GM18951 (cell line): ENCODE results near the gene CHN1.

Source experiments
- POLR2A ChIP-seq: IDR thresholded peaks from 4 replicates; pipeline ENCODE4 v1.6.1; 2011; ENCODE audit warnings: mild to moderate bottlenecking; ENCODE audit not compliant: insufficient read length, insufficient read depth; ENCODE audit errors: extremely low read depth
- in situ Hi-C: fragments of 300-500 bp; cut with MboI; formaldehyde crosslinking; loops from one replicate; pipeline ENCODE4 v1.12.0; 2022; ENCODE audit warnings: low sequenced_read_pairs, mixed read lengths, inconsistent platforms; ENCODE audit not compliant: unreplicated experiment

Gene CHN1

GRCh38 chr2:174877751-174878150 is 127.4 kb downstream of the CHN1 start:
- no peak for TF ChIP-seq POLR2A
- in situ Hi-C loops, result no loop called here

DNA sequence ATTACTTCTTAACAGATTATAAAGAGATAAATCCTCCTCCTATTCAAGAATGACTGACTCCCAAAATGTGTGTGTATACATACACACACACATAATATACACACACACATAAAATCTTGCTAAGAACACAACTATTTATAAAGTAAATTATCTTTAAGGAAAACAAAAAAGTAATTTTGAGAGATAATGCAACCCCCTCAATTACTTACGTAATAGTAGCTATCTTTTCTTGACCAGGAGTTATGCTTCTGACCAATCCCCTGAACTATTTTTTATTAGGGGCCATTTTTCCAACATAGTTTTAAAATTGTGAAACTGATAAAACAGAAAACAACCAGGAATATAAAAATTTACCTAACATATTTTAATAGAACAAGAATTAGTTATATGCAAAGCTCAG is 127.9 kb downstream of the CHN1 start:
- in situ Hi-C loops, result no loop called here
- no peak for TF ChIP-seq POLR2A

- in situ Hi-C loops, result no loop called here
- no peak for TF ChIP-seq POLR2A
Measured at GRCh38 chr2:174874085-174874484, 131.1 kb downstream of the CHN1 start.

- no peak for TF ChIP-seq POLR2A
- in situ Hi-C loops, result no loop called here
Measured at GRCh38 chr2:174873471-174873870, 131.7 kb downstream of the CHN1 start.

- TF ChIP-seq POLR2A, result no peak
- in situ Hi-C loops, result no loop called here
Measured at GRCh38 chr2:174870787-174871186, 134.4 kb downstream of the CHN1 start.

DNA sequence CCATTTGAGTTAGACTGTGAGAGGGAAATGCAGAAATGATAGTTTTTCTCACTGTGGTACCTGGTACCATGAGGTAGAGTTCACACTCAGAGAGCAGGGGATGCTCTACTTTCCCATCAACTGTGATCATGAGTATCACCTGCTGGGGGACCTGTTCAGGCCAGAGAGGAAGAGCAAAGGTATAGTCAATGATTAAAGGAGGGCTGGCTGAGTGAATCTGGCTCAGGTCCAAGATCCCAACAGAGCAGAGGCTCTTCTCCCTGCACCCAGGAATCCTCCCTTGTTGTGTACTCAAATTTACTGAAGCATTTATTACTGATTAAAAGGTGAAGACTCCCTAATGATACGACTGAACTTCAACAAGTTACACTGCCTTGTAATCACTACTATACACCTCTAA is 136.3 kb downstream of the CHN1 start:
- TF ChIP-seq POLR2A, result no peak
- in situ Hi-C loops, result no loop called here

GRCh38 chr2:174866421-174866820 is 138.8 kb downstream of the CHN1 start:
- in situ Hi-C loops, result no loop called here
- TF ChIP-seq POLR2A, result no peak

DNA sequence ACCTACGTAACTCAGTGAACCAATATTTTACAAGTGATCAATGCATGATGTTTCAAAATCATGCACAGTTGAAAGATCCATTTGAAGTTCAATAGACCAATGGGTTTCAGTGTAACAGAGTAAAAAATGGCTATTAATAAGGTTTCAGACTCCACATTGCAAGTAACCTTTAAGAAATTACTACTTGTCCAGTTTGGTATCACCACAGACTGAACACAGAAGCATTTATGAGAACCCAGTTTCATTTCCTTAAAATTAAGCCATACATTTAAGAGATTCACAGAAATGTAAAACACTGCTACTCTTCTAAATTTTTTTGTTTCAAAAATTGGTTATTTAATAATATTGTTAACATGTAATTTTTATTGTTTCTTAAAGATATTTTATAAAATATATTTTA is 142.0 kb downstream of the CHN1 start:
- TF ChIP-seq POLR2A, result no peak
- in situ Hi-C loops, result no loop called here

DNA sequence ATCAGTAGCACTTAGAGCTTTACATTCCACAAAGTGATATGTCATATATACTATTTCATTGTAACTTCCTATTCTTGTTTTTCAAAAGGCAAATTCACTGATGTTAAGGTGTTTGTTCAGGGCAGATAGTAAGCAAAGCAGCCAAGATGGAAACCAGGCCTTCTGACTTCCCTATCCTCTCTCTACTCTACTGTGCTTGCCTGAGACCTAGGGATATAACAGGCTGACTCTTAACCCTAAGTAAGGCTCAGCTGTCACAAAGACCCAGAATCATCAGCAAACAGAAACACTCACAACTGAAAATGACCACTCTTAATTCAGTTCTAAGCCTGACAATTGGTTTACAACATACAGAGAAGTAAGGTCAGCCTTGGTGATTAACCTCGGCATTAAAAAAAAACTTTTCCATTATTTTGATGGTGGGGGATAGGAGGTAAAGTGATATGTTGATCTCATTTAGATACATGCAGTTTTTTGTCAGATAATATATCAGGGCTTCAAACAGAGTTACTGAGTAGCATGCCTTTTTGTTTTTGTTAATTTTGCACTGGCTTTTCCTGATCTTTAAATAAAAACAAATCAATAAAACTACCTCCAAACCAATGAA is 145.5 kb downstream of the CHN1 start:
- no peak for TF ChIP-seq POLR2A
- in situ Hi-C loops, result no loop called here

- TF ChIP-seq POLR2A, result no peak
- in situ Hi-C loops, result no loop called here
Measured at GRCh38 chr2:174858745-174859144, 146.4 kb downstream of the CHN1 start.

GRCh38 chr2:174856447-174856846 is 148.7 kb downstream of the CHN1 start:
- in situ Hi-C loops, result no loop called here
- no peak for TF ChIP-seq POLR2A

GRCh38 chr2:174846941-174847938 is 157.9 kb downstream of the CHN1 start:
- in situ Hi-C loops, result no loop called here
- TF ChIP-seq POLR2A, result no peak

- in situ Hi-C loops, result no loop called here
- TF ChIP-seq POLR2A, result no peak
Measured at GRCh38 chr2:174846218-174846617, 159.0 kb downstream of the CHN1 start.

GRCh38 chr2:174844295-174844708 is 160.9 kb downstream of the CHN1 start:
- in situ Hi-C loops, result no loop called here
- no peak for TF ChIP-seq POLR2A
